ENCODE measurements around the gene GSTP1. TPM values are rescaled to one million over a fixed set of nuclear protein-coding genes. Genes with fewer than 3 reads are reported as not detected.

GSTP1 gene
- total and polyA plus RNA-seq, 2 donors (not counting 1 experiment from before 2014, with no cell fraction given) = 360 to 642 TPM

- H3K79me2 ChIP-seq (ENCODE audit: control insufficient read depth, insufficient read depth, low read length) = no peaks in the 10 kb centered on the region
- no peak for TF ChIP-seq EZH2 (IDR thresholded peaks at IDR 0.05; ENCODE audit: low read length, missing control alignments)
- TF ChIP-seq, protein P1, sequence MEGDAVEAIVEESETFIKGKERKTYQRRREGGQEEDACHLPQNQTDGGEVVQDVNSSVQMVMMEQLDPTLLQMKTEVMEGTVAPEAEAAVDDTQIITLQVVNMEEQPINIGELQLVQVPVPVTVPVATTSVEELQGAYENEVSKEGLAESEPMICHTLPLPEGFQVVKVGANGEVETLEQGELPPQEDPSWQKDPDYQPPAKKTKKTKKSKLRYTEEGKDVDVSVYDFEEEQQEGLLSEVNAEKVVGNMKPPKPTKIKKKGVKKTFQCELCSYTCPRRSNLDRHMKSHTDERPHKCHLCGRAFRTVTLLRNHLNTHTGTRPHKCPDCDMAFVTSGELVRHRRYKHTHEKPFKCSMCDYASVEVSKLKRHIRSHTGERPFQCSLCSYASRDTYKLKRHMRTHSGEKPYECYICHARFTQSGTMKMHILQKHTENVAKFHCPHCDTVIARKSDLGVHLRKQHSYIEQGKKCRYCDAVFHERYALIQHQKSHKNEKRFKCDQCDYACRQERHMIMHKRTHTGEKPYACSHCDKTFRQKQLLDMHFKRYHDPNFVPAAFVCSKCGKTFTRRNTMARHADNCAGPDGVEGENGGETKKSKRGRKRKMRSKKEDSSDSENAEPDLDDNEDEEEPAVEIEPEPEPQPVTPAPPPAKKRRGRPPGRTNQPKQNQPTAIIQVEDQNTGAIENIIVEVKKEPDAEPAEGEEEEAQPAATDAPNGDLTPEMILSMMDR (conservative IDR thresholded peaks at IDR 0.05 in 1 of 2, IDR thresholded peaks at IDR 0.05 in 1 of 2; ENCODE audit: low read depth in 1 of 2, low read length in 2 of 2) = no peak
- H4K20me1 ChIP-seq (ENCODE audit: control insufficient read depth, extremely low read depth, insufficient read depth, low read length) = no peaks in the 10 kb centered on the region
- no peak overlapping the region for H2AFZ ChIP-seq (ENCODE audit: low read length)
- no peak overlapping the region for H3K9ac ChIP-seq (ENCODE audit: insufficient read depth, low read length)
- no peaks in the 10 kb centered on the region for H3K9me3 ChIP-seq (ENCODE audit: control insufficient read depth, insufficient read depth, low read depth, low read length)
- H3K27ac ChIP-seq (ENCODE audit: insufficient read depth, low read length) = no peak overlapping the region
- no peak for DNase-seq (ENCODE audit: low read depth in 2 of 2)
- no peak overlapping the region for H3K4me2 ChIP-seq (ENCODE audit: extremely low read depth, insufficient read depth, low read length)
- H3K27me3 ChIP-seq (ENCODE audit: control insufficient read depth, insufficient read depth, low read length) = no peaks in the 10 kb centered on the region
- no peaks in the 10 kb centered on the region for H3K4me1 ChIP-seq (ENCODE audit: control insufficient read depth, extremely low read depth, insufficient read depth, low read length)
- H3K4me3 ChIP-seq (replicated peaks in 1 of 4; ENCODE audit: control extremely low read depth in 1 of 4, insufficient read depth in 1 of 4, low read depth in 3 of 4, low read length in 4 of 4) = no peak overlapping the region
- H3K36me3 ChIP-seq (ENCODE audit: control insufficient read depth, insufficient read depth, low read length) = no peaks in the 10 kb centered on the region
These were observed 42.4 kb upstream of the GSTP1 start for GRCh38 chr11:67541198-67541597.

DNA sequence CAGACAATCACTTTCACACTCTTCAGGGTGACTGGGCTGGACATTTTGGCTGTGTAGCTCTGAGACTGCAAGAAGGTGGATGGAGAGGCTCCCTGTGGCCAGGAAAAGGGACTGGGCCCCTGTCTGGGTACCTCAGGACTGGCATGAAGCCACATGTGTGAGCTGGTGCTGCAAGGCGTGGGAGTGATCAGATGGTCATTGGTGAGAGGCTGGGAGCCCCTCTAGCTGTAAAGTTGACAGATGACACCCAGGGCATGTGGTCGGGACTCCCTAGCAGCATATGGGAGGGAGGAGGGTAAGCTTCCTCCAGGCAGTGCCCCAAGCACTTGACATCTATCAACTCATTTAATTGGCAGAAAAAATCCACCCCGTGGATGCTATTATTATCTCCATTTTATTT lies 41.4 kb upstream of the GSTP1 start:
- H2AFZ ChIP-seq (ENCODE audit: low read length) = no peak overlapping the region
- H3K27me3 ChIP-seq (ENCODE audit: control insufficient read depth, insufficient read depth, low read length) = peaks cover 5% of the 10 kb centered on the region
- no peak for DNase-seq (ENCODE audit: low read depth in 2 of 2)
- H3K9ac ChIP-seq (ENCODE audit: insufficient read depth, low read length) = no peak overlapping the region
- no peaks in the 10 kb centered on the region for H3K4me1 ChIP-seq (ENCODE audit: control insufficient read depth, extremely low read depth, insufficient read depth, low read length)
- H3K4me3 ChIP-seq (replicated peaks in 1 of 4; ENCODE audit: control extremely low read depth in 1 of 4, insufficient read depth in 1 of 4, low read depth in 3 of 4, low read length in 4 of 4) = no peak overlapping the region
- H3K4me2 ChIP-seq (ENCODE audit: extremely low read depth, insufficient read depth, low read length) = no peak overlapping the region
- H3K9me3 ChIP-seq (ENCODE audit: control insufficient read depth, insufficient read depth, low read depth, low read length) = no peaks in the 10 kb centered on the region
- no peak overlapping the region for H3K27ac ChIP-seq (ENCODE audit: insufficient read depth, low read length)
- no peaks in the 10 kb centered on the region for H3K36me3 ChIP-seq (ENCODE audit: control insufficient read depth, insufficient read depth, low read length)
- no peaks in the 10 kb centered on the region for H3K79me2 ChIP-seq (ENCODE audit: control insufficient read depth, insufficient read depth, low read length)
- no peaks in the 10 kb centered on the region for H4K20me1 ChIP-seq (ENCODE audit: control insufficient read depth, extremely low read depth, insufficient read depth, low read length)
- no peak for TF ChIP-seq EZH2 (IDR thresholded peaks at IDR 0.05; ENCODE audit: low read length, missing control alignments)
- TF ChIP-seq, protein P1 (conservative IDR thresholded peaks at IDR 0.05 in 1 of 2, IDR thresholded peaks at IDR 0.05 in 1 of 2; ENCODE audit: low read depth in 1 of 2, low read length in 2 of 2) = no peak

DNA sequence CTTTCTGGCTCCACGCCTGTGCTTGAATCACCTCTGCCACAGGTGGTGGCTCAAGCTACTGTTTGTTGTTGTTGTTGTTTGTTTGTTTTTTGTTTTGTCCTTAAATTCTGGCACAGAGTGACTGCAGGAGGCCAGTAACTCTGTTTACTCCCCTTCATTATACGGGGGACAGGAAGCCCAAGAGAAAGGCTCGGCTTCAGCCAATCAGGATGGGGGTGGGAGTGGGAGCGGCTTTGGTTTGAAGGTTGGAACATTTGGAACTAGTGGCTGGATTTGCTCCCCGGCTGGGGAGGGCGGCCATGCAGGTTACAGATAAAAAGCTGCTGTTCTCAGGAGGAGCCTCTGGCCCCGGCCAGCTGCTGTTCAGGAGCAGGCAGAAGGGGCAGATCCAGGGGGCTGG lies 40.6 kb upstream of the GSTP1 start:
- Histone ChIP-seq H3K4me3 (replicated peaks in 1 of 4; ENCODE audit: control extremely low read depth in 1 of 4, insufficient read depth in 1 of 4, low read depth in 3 of 4, low read length in 4 of 4) (no peak overlapping the region), H3K27ac (ENCODE audit: insufficient read depth, low read length) (no peak overlapping the region), H3K27me3 (ENCODE audit: control insufficient read depth, insufficient read depth, low read length) (peaks cover 5% of the 10 kb centered on the region), H3K9me3 (ENCODE audit: control insufficient read depth, insufficient read depth, low read depth, low read length) (no peaks in the 10 kb centered on the region), H3K4me2 (ENCODE audit: extremely low read depth, insufficient read depth, low read length) (no peak overlapping the region), H3K9ac (ENCODE audit: insufficient read depth, low read length) (no peak overlapping the region), H3K4me1 (ENCODE audit: control insufficient read depth, extremely low read depth, insufficient read depth, low read length) (no peaks in the 10 kb centered on the region), H4K20me1 (ENCODE audit: control insufficient read depth, extremely low read depth, insufficient read depth, low read length) (no peaks in the 10 kb centered on the region), H3K36me3 (ENCODE audit: control insufficient read depth, insufficient read depth, low read length) (no peaks in the 10 kb centered on the region), H3K79me2 (ENCODE audit: control insufficient read depth, insufficient read depth, low read length) (no peaks in the 10 kb centered on the region), H2AFZ (ENCODE audit: low read length) (no peak overlapping the region)
- no peak for TF ChIP-seq EZH2 (IDR thresholded peaks at IDR 0.05; ENCODE audit: low read length, missing control alignments)
- TF ChIP-seq, protein P1 (conservative IDR thresholded peaks at IDR 0.05 in 1 of 2, IDR thresholded peaks at IDR 0.05 in 1 of 2; ENCODE audit: low read depth in 1 of 2, low read length in 2 of 2) = no peak
- DNase-seq (ENCODE audit: low read depth in 2 of 2) = no peak
